ENCODE data around the gene MT1G.

Gene MT1G

DNA sequence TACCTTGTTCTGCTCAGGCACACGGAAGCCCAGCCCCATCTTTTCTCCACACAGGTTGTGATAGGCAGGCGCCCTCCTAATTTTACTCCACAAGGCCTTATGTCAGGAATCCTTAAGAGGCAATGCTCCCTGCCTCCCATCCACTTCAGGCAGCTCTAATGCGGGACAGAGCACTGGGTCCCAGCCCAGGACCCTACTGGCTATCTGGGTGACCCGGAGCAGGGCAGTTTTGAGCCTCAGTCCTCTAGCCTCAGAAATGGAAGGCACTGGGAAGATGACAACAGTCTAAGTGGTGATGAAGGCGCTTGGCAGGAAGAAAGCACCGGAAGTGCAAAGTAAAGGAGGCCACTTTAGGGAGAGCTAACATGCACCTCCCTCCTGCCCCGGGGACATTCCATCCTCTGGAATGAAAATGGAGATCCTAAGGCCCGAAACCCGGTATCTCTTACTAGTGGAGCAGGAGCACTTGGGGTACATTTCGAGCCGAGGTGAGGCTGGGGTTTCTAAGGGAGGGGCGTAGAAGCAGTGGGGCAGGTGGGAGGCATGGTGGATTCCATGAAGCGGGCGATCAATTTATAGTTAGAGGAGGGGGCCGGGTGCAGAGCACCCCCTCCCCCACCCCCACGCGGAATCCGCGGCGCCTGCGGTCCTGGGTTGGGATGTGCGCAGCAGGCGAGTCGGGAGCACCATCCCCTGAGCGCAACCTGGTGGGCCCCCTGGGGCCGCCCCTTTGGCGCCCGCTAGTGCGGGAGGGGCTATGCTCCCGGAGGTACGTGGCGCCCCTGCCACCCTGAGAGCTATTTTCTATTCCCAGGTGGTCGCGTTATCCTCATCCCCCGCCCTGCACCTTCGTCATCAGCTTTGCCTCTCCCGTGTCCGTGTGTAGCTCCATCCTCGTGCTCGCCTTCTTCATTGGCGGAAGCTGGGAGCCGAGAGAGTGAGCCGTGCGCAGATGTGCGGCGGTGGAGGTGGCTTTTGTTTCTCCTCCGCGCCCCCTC, 5.2 kb downstream of the MT1G start:
- peak overlapping the region; percentile 38 for H3K4me3 ChIP-seq (ENCODE audit: low read length, poor library complexity, severe bottlenecking)
- H4K20me1 ChIP-seq (ENCODE audit: insufficient read depth, low read length, poor library complexity, severe bottlenecking) = no peaks in the 10 kb centered on the region
- H3K4me1 ChIP-seq (ENCODE audit: insufficient read depth, low read length, poor library complexity, severe bottlenecking) = peaks cover 7% of the 10 kb centered on the region
- H3K79me2 ChIP-seq (ENCODE audit: insufficient read depth, low read length) = no peaks in the 10 kb centered on the region
- no peaks in the 10 kb centered on the region for H3F3A ChIP-seq (ENCODE audit: low read depth)
- H3K36me3 ChIP-seq (ENCODE audit: insufficient read depth, low read length) = no peaks in the 10 kb centered on the region
- H3K27me3 ChIP-seq (ENCODE audit: insufficient read depth, low read length, poor library complexity, severe bottlenecking) = no peaks in the 10 kb centered on the region
- H3K9ac ChIP-seq (ENCODE audit: low read depth, low read length, poor library complexity, severe bottlenecking) = no peak overlapping the region
- no peak overlapping the region; the same call in 1 of the 2 replicates for H2AFZ ChIP-seq (ENCODE audit: low read length)
- H3K9me3 ChIP-seq (ENCODE audit: insufficient read depth, low read depth, low read length) = no peaks in the 10 kb centered on the region
- TF ChIP-seq EZH2phosphoT487 (IDR thresholded peaks at IDR 0.05; ENCODE audit: borderline replicate concordance) = no peak
- no peak for TF ChIP-seq CTCF (conservative IDR thresholded peaks at IDR 0.05; ENCODE audit: low read length)
- no peaks in the 10 kb centered on the region for H3K9me2 ChIP-seq (replicated peaks; ENCODE audit: low read depth, low read length)
- peak overlapping the region; percentile 45 for H3K4me2 ChIP-seq (ENCODE audit: low read depth, low read length, poor library complexity, severe bottlenecking)

DNA sequence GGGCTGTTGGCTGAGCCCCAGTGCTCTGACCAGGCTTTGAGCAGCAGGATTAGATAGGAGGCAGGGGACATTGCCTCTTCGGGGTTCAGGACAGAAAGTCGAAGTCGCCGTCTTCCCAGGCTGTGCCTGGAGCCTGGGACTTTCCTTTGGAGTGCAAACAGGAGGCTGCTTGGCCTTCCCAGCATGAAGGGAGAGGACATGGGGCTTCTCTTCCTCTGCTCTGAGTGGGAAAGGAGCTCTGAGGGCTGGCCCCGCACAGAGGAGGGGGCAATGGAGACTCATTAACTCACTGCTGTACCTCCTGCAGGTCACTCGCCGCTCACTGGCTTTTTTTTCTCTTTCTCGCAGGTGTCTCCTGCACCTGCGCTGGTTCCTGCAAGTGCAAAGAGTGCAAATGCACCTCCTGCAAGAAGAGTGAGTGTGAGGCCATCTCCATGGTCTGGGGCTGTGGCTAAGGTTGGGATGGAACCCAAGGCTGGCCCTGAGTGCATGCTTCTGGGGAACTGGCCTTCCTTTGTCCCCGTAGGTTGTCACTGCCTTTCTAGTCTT, 9.5 kb downstream of the MT1G start:
- Histone ChIP-seq H3K36me3 (ENCODE audit: insufficient read depth, low read length) (no peaks in the 10 kb centered on the region), H3K4me1 (ENCODE audit: insufficient read depth, low read length, poor library complexity, severe bottlenecking) (peaks cover 11% of the 10 kb centered on the region), H3K9me2 (replicated peaks; ENCODE audit: low read depth, low read length) (no peaks in the 10 kb centered on the region), H2AFZ (ENCODE audit: low read length) (peak overlapping the region; percentile 95), H3F3A (ENCODE audit: low read depth) (no peaks in the 10 kb centered on the region), H3K9ac (ENCODE audit: low read depth, low read length, poor library complexity, severe bottlenecking) (peak overlapping the region; percentile 57), H3K9me3 (ENCODE audit: insufficient read depth, low read depth, low read length) (no peaks in the 10 kb centered on the region), H3K4me2 (ENCODE audit: low read depth, low read length, poor library complexity, severe bottlenecking) (peak overlapping the region; percentile 86), H3K79me2 (ENCODE audit: insufficient read depth, low read length) (no peaks in the 10 kb centered on the region), H4K20me1 (ENCODE audit: insufficient read depth, low read length, poor library complexity, severe bottlenecking) (no peaks in the 10 kb centered on the region), H3K4me3 (ENCODE audit: low read length, poor library complexity, severe bottlenecking) (peak overlapping the region; percentile 78), H3K27me3 (ENCODE audit: insufficient read depth, low read length, poor library complexity, severe bottlenecking) (no peaks in the 10 kb centered on the region)
- no peak for TF ChIP-seq EZH2phosphoT487 (IDR thresholded peaks at IDR 0.05; ENCODE audit: borderline replicate concordance)
- TF ChIP-seq CTCF (conservative IDR thresholded peaks at IDR 0.05; ENCODE audit: low read length) = no peak

DNA sequence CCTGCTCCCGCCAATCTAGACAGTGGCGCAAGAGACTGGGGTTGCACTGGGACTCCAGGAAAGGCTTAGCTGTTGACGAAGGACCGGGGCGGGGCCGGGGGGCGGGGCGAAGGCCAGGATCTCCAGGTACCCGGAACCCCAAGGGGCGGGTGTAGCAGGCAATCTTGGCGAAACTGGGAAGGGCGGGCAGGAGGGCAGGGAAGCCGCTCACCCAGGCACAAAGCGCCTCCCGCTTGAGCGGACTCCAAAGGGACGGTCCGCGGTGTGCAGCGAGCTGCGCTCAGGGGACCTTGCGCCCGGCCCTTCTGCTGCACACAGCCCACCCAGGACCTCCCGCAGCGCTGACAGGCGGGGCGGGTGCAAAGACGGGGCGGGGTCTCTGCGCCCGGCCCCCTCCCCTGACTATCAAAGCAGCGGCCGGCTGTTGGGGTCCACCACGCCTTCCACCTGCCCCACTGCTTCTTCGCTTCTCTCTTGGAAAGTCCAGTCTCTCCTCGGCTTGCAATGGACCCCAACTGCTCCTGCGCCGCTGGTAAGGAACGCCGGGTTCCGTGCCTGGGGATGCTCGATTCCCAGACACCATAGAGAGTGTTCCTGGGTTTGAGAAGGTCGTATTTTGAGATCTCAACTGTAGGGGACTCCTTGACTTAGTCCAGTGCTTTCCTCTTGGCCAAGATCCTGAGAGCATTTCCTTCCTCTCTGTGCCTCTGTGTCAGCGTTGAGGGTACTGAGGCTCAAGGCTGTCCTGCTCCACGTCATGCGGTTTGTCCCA, 10.1 kb downstream of the MT1G start, which contains the start of gene MT1F:
Gene MT1F, plus strand, starts transcription at position 405 of the 772 bp plus-strand sequence. Its CDS starts 100 bp downstream, at position 505.
- Histone ChIP-seq H3K9me2 (replicated peaks; ENCODE audit: low read depth, low read length) (no peaks in the 10 kb centered on the region), H3K9me3 (ENCODE audit: insufficient read depth, low read depth, low read length) (no peaks in the 10 kb centered on the region), H2AFZ (ENCODE audit: low read length) (peak within 1 kb of the TSS; percentile 95), H3K27me3 (ENCODE audit: insufficient read depth, low read length, poor library complexity, severe bottlenecking) (no peaks in the 10 kb centered on the region), H3F3A (ENCODE audit: low read depth) (no peaks in the 10 kb centered on the region), H4K20me1 (ENCODE audit: insufficient read depth, low read length, poor library complexity, severe bottlenecking) (no peaks in the 10 kb centered on the region), H3K79me2 (ENCODE audit: insufficient read depth, low read length) (no peaks in the 10 kb centered on the region), H3K4me3 (ENCODE audit: low read length, poor library complexity, severe bottlenecking) (peak within 1 kb of the TSS; percentile 78), H3K36me3 (ENCODE audit: insufficient read depth, low read length) (no peaks in the 10 kb centered on the region), H3K9ac (ENCODE audit: low read depth, low read length, poor library complexity, severe bottlenecking) (peak within 1 kb of the TSS; percentile 57), H3K4me2 (ENCODE audit: low read depth, low read length, poor library complexity, severe bottlenecking) (peak within 1 kb of the TSS; percentile 86), H3K4me1 (ENCODE audit: insufficient read depth, low read length, poor library complexity, severe bottlenecking) (peaks cover 11% of the 10 kb centered on the region)
- no peak for TF ChIP-seq EZH2phosphoT487 (IDR thresholded peaks at IDR 0.05; ENCODE audit: borderline replicate concordance)
- TF ChIP-seq CTCF (conservative IDR thresholded peaks at IDR 0.05; ENCODE audit: low read length) = no peak

All from Loucy (cell line).